ENCODE results near the gene PIK3CB.

The PIK3CB gene

DNA sequence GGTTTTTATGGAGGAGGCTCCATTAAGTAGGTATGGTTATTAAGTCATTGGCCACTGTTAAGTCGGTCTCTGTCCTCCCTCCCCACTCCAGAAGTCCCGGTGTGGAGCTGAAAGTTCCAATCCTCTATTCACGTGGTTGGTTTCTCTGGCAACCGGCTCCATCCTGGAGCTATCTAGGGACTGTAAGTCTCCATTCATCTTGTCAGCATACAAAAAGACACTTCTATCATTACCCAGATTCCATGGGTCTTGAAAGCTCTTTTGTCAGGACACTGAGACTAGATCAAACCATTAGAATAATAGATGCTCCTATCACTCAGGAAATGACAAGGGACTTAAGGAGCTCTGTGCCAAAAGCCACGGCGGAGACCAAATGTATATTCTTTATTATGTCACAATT lies 110.3 kb downstream of the PIK3CB start:
- no peaks in the 10 kb centered on the region for H3K9me3 ChIP-seq (ENCODE audit: control insufficient read depth in 2 of 2, low read length in 2 of 2)
- H3K36me3 ChIP-seq (ENCODE audit: control insufficient read depth in 2 of 2, insufficient read depth in 2 of 2, low read length in 2 of 2): peaks cover 2 to 13% of the 10 kb centered on the region in 2 donors
- no peak overlapping the region for H3K27ac ChIP-seq (ENCODE audit: low read depth in 2 of 2, low read length in 2 of 2)
- H3K27me3 ChIP-seq (ENCODE audit: control insufficient read depth in 2 of 2, insufficient read depth in 2 of 2, low read length in 2 of 2): no peaks in the 10 kb centered on the region
- H3K4me1 ChIP-seq (ENCODE audit: control insufficient read depth in 2 of 2, insufficient read depth in 2 of 2, low read length in 2 of 2): no peaks in the 10 kb centered on the region
- H3K9ac ChIP-seq (ENCODE audit: low read depth in 1 of 2, low read length in 2 of 2): no peak overlapping the region
- H3K4me3 ChIP-seq (ENCODE audit: low read length in 2 of 2): no peak overlapping the region

DNA sequence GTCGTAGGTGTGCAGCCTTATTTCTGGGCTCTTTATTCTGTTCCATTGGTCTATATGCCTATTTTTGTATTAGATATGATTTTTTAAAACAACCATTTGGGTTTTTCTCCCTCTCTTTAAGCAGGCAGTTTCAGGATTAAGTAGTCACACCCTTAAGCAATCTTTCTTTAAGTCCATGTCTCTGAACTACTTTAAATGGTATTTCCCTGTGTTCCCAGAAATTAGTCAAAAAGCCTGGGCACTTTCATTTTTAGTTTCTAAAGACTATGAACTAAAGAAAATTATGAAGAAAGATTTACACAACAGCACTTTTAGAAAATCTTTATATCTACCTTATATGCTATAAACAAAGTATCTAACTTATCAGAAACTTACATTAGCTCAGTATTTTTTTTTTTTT lies 115.9 kb downstream of the PIK3CB start:
- H3K4me1 ChIP-seq (ENCODE audit: control insufficient read depth in 2 of 2, insufficient read depth in 2 of 2, low read length in 2 of 2): no peaks in the 10 kb centered on the region
- H3K27ac ChIP-seq (ENCODE audit: low read depth in 2 of 2, low read length in 2 of 2): no peak overlapping the region
- no peak overlapping the region for H3K4me3 ChIP-seq (ENCODE audit: low read length in 2 of 2)
- peaks cover 0 to 5% of the 10 kb centered on the region in 2 donors for H3K36me3 ChIP-seq (ENCODE audit: control insufficient read depth in 2 of 2, insufficient read depth in 2 of 2, low read length in 2 of 2)
- H3K9me3 ChIP-seq (ENCODE audit: control insufficient read depth in 2 of 2, low read length in 2 of 2): no peaks in the 10 kb centered on the region
- no peaks in the 10 kb centered on the region for H3K27me3 ChIP-seq (ENCODE audit: control insufficient read depth in 2 of 2, insufficient read depth in 2 of 2, low read length in 2 of 2)
- no peak overlapping the region for H3K9ac ChIP-seq (ENCODE audit: low read depth in 1 of 2, low read length in 2 of 2)

DNA sequence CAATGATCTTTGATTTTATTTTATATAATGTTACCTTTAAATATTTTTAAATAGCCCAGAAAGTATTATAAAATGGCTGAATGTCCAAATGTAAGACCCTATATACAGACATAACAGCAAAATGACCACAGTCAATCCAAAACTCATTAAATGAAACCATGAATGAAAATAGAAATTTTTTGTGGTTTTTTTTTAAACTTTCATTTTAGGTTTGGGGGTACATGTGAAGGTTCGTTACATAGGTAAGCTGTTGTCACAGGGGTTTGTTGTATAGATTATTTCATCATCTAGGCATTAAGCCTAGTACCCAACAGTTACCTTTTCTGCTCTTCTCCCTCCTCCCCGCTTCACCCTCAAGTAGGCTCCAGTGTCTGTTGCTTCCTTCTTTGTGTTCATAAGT lies 117.4 kb downstream of the PIK3CB start:
- no peak overlapping the region for H3K9ac ChIP-seq (ENCODE audit: low read depth in 1 of 2, low read length in 2 of 2)
- no peak overlapping the region for H3K4me3 ChIP-seq (ENCODE audit: low read length in 2 of 2)
- no peak overlapping the region for H3K27ac ChIP-seq (ENCODE audit: low read depth in 2 of 2, low read length in 2 of 2)
- H3K27me3 ChIP-seq (ENCODE audit: control insufficient read depth in 2 of 2, insufficient read depth in 2 of 2, low read length in 2 of 2): no peaks in the 10 kb centered on the region
- no peaks in the 10 kb centered on the region for H3K9me3 ChIP-seq (ENCODE audit: control insufficient read depth in 2 of 2, low read length in 2 of 2)
- no peaks in the 10 kb centered on the region for H3K36me3 ChIP-seq (ENCODE audit: control insufficient read depth in 2 of 2, insufficient read depth in 2 of 2, low read length in 2 of 2)
- no peaks in the 10 kb centered on the region for H3K4me1 ChIP-seq (ENCODE audit: control insufficient read depth in 2 of 2, insufficient read depth in 2 of 2, low read length in 2 of 2)

DNA sequence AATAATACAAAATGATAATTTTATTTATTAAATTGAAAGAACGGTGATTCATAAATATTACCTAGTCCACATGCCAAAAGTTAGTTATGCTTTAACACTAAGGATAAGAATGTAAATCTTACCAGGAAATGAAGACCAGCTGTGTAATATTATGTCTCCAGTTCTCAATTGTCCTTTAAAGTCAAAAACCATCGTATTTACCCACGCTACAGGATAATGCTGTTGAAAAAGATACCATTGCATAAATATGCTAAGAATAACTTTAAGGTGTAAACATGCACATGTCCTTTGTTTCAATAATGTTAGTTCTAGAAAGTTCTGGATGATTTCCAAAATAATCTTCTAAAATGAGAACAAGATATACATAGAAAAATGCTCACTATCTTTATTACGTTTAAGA lies 122.6 kb downstream of the PIK3CB start:
- Histone ChIP-seq H3K4me1 (ENCODE audit: control insufficient read depth in 2 of 2, insufficient read depth in 2 of 2, low read length in 2 of 2) (no peaks in the 10 kb centered on the region), H3K36me3 (ENCODE audit: control insufficient read depth in 2 of 2, insufficient read depth in 2 of 2, low read length in 2 of 2) (peaks cover 3 to 5% of the 10 kb centered on the region in 2 donors), H3K27ac (ENCODE audit: low read depth in 2 of 2, low read length in 2 of 2) (no peak overlapping the region), H3K9ac (ENCODE audit: low read depth in 1 of 2, low read length in 2 of 2) (no peak overlapping the region), H3K4me3 (ENCODE audit: low read length in 2 of 2) (no peak overlapping the region), H3K9me3 (ENCODE audit: control insufficient read depth in 2 of 2, low read length in 2 of 2) (no peaks in the 10 kb centered on the region), H3K27me3 (ENCODE audit: control insufficient read depth in 2 of 2, insufficient read depth in 2 of 2, low read length in 2 of 2) (no peaks in the 10 kb centered on the region)

DNA sequence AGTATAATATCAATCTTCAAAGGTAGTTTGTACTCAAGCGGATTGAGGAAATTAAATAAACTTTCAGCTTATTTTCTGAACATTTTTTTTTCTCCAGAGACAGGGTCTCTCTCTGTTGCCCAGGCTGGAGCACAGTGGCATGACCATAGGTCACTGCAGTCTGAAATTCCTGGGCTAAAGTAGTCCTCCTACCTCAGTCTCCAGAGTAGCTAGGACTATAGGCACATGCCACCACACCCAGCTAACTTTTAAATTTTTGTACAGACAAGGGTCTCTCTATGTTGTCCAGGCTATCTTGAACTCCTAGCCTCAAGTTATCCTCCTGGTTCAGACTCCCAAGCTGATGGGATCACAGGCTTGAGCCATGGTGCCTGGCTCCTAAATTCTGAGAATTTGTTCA lies 129.1 kb downstream of the PIK3CB start:
- Histone ChIP-seq H3K27me3 (ENCODE audit: control insufficient read depth in 2 of 2, insufficient read depth in 2 of 2, low read length in 2 of 2) (no peaks in the 10 kb centered on the region), H3K9me3 (ENCODE audit: control insufficient read depth in 2 of 2, low read length in 2 of 2) (no peaks in the 10 kb centered on the region), H3K4me3 (ENCODE audit: low read length in 2 of 2) (no peak overlapping the region), H3K9ac (ENCODE audit: low read depth in 1 of 2, low read length in 2 of 2) (no peak overlapping the region), H3K36me3 (ENCODE audit: control insufficient read depth in 2 of 2, insufficient read depth in 2 of 2, low read length in 2 of 2) (peaks cover 13 to 20% of the 10 kb centered on the region in 2 donors), H3K27ac (ENCODE audit: low read depth in 2 of 2, low read length in 2 of 2) (no peak overlapping the region), H3K4me1 (ENCODE audit: control insufficient read depth in 2 of 2, insufficient read depth in 2 of 2, low read length in 2 of 2) (no peaks in the 10 kb centered on the region)

DNA sequence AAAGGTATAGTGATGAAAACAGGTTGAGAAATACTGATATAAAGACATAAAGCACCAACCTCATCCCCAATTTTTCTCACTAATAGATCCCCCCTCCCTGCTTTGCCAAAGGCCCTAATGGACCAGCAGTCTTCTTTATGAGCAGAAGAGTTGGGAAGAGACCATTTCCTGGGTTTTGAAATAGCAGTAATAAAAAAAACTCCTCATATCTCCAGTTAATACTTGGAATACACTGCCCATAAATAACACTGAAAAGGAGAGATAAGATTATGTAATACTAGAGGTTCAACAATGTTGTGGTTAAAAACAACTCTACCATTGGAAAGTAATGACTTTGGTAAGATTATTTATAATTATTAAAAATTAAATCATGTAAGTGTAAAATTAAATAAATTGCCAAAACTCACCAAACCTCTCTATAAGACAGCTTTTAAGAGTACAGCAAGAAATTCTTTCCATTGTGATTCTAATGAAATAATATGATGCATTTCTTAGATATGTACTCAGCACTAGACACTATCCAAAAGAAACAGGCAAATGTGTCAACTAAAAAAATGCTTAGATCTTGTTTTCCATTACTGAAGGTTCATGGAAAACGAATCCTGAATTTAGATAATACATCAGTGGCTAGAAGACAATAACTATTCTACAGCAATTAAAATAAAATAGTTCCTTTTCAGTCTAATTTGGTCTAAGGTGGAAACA lies 137.9 kb downstream of the PIK3CB start:
- no peak overlapping the region for H3K27ac ChIP-seq (ENCODE audit: low read depth in 2 of 2, low read length in 2 of 2)
- peaks cover 11 to 19% of the 10 kb centered on the region in 2 donors for H3K36me3 ChIP-seq (ENCODE audit: control insufficient read depth in 2 of 2, insufficient read depth in 2 of 2, low read length in 2 of 2)
- no peaks in the 10 kb centered on the region for H3K9me3 ChIP-seq (ENCODE audit: control insufficient read depth in 2 of 2, low read length in 2 of 2)
- no peaks in the 10 kb centered on the region for H3K27me3 ChIP-seq (ENCODE audit: control insufficient read depth in 2 of 2, insufficient read depth in 2 of 2, low read length in 2 of 2)
- no peak overlapping the region for H3K9ac ChIP-seq (ENCODE audit: low read depth in 1 of 2, low read length in 2 of 2)
- H3K4me3 ChIP-seq (ENCODE audit: low read length in 2 of 2): no peak overlapping the region
- no peaks in the 10 kb centered on the region for H3K4me1 ChIP-seq (ENCODE audit: control insufficient read depth in 2 of 2, insufficient read depth in 2 of 2, low read length in 2 of 2)

DNA sequence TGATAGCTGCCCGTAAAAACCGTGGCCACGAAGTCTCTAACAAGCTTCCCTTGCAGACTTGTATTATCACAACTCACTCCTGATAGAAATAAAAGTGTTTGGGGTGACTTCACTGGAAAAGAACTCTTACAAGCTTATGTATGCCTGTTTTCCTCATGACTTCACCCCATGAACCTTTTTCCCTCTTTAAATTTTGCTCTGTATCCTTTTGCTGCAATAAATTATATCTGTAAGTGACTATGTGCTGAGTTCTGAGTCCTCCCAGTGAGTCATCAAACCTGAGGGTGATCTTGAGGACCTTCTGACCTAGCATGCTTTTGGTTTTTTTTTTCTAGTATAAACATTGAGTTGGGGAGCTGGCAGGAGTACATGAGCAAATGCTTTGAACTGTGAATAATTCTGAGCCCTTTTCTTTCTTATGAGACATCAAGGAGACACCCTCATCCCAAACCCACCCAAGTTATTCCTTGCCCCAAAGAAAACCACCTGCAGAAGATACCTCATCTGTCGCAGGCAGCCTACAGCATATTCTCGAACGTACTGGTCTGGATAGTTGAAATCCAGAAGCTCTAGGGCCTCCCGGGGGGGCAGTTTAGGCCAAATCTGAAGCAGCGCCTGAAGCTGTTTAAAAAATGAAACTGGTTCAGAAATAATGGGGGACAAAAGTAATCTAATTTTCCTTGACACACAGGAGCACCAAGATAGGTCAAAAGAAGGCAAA lies 140.3 kb downstream of the PIK3CB start:
- no peaks in the 10 kb centered on the region for H3K9me3 ChIP-seq (ENCODE audit: control insufficient read depth in 2 of 2, low read length in 2 of 2)
- no peak overlapping the region for H3K27ac ChIP-seq (ENCODE audit: low read depth in 2 of 2, low read length in 2 of 2)
- H3K4me3 ChIP-seq (ENCODE audit: low read length in 2 of 2): no peak overlapping the region
- peaks cover 11 to 18% of the 10 kb centered on the region in 2 donors for H3K36me3 ChIP-seq (ENCODE audit: control insufficient read depth in 2 of 2, insufficient read depth in 2 of 2, low read length in 2 of 2)
- H3K9ac ChIP-seq (ENCODE audit: low read depth in 1 of 2, low read length in 2 of 2): no peak overlapping the region
- no peaks in the 10 kb centered on the region for H3K27me3 ChIP-seq (ENCODE audit: control insufficient read depth in 2 of 2, insufficient read depth in 2 of 2, low read length in 2 of 2)
- no peaks in the 10 kb centered on the region for H3K4me1 ChIP-seq (ENCODE audit: control insufficient read depth in 2 of 2, insufficient read depth in 2 of 2, low read length in 2 of 2)

DNA sequence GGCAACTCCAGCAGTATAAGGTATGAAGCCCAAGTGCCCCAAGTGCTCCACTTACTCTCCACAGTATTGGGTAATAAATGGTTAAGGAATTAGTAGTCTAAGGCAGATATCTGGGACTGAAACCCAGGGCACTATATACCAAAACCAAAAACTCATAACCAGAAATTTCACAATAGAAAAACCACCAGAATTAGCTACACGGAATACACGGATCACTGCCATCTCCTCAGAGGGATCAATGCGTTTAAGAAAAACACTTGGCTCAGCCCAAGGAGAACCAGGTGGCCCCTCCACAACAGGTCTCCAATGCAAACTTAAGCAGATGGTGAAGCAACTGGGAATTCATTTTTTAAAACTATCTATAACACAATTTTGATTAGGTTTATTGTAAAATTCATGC lies 142.6 kb downstream of the PIK3CB start:
- H3K36me3 ChIP-seq (ENCODE audit: control insufficient read depth in 2 of 2, insufficient read depth in 2 of 2, low read length in 2 of 2): peaks cover 10 to 11% of the 10 kb centered on the region in 2 donors
- H3K27me3 ChIP-seq (ENCODE audit: control insufficient read depth in 2 of 2, insufficient read depth in 2 of 2, low read length in 2 of 2): no peaks in the 10 kb centered on the region
- H3K4me3 ChIP-seq (ENCODE audit: low read length in 2 of 2): no peak overlapping the region
- H3K27ac ChIP-seq (ENCODE audit: low read depth in 2 of 2, low read length in 2 of 2): no peak overlapping the region
- H3K9ac ChIP-seq (ENCODE audit: low read depth in 1 of 2, low read length in 2 of 2): no peak overlapping the region
- no peaks in the 10 kb centered on the region for H3K4me1 ChIP-seq (ENCODE audit: control insufficient read depth in 2 of 2, insufficient read depth in 2 of 2, low read length in 2 of 2)
- no peaks in the 10 kb centered on the region for H3K9me3 ChIP-seq (ENCODE audit: control insufficient read depth in 2 of 2, low read length in 2 of 2)

DNA sequence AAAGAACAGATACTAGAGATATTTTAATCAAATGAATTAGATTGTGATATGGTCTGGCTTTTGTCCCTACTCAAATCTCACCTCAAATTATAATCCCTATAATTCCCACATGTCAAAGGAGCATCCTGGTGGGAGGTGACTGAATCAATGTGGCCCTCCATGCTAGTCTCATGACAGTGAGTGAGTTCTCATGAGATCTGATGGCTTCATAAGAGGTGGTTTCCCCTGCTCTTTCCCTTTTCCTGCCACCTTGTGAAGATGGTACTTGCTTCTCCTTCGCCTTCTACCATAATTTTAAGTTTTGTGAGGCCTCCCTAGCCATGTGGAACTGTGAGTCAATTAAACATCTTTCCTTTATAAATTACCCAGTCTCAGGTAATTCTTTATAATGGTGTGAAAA lies 143.4 kb downstream of the PIK3CB start:
- no peaks in the 10 kb centered on the region for H3K9me3 ChIP-seq (ENCODE audit: control insufficient read depth in 2 of 2, low read length in 2 of 2)
- no peak overlapping the region for H3K9ac ChIP-seq (ENCODE audit: low read depth in 1 of 2, low read length in 2 of 2)
- no peak overlapping the region for H3K4me3 ChIP-seq (ENCODE audit: low read length in 2 of 2)
- no peaks in the 10 kb centered on the region for H3K27me3 ChIP-seq (ENCODE audit: control insufficient read depth in 2 of 2, insufficient read depth in 2 of 2, low read length in 2 of 2)
- H3K4me1 ChIP-seq (ENCODE audit: control insufficient read depth in 2 of 2, insufficient read depth in 2 of 2, low read length in 2 of 2): peaks cover 0 to 2% of the 10 kb centered on the region in 2 donors
- H3K27ac ChIP-seq (ENCODE audit: low read depth in 2 of 2, low read length in 2 of 2): no peak overlapping the region
- peaks cover 6 to 14% of the 10 kb centered on the region in 2 donors for H3K36me3 ChIP-seq (ENCODE audit: control insufficient read depth in 2 of 2, insufficient read depth in 2 of 2, low read length in 2 of 2)

DNA sequence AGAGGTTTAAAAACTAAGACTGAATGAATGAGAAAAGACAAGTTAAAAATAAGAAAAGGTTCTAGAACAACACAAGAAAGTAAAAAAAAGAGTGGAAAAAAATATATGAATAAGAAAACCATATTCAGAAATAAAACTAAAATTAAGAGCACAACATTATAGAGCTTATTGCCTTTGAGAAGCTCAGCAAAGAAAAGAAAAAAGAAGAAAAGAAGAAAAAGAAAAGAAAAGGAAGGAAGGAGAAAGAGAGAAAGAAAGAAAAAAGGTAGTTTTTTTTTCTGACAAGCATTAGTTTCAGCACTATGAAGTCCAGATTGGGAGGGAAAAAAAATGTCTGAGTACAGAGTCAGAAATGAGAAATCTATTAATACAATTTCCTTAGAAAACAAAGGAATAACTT lies 144.7 kb downstream of the PIK3CB start:
- no peak overlapping the region for H3K27ac ChIP-seq (ENCODE audit: low read depth in 2 of 2, low read length in 2 of 2)
- H3K27me3 ChIP-seq (ENCODE audit: control insufficient read depth in 2 of 2, insufficient read depth in 2 of 2, low read length in 2 of 2): no peaks in the 10 kb centered on the region
- peaks cover 6 to 12% of the 10 kb centered on the region in 2 donors for H3K36me3 ChIP-seq (ENCODE audit: control insufficient read depth in 2 of 2, insufficient read depth in 2 of 2, low read length in 2 of 2)
- no peaks in the 10 kb centered on the region for H3K9me3 ChIP-seq (ENCODE audit: control insufficient read depth in 2 of 2, low read length in 2 of 2)
- H3K4me3 ChIP-seq (ENCODE audit: low read length in 2 of 2): no peak overlapping the region
- H3K4me1 ChIP-seq (ENCODE audit: control insufficient read depth in 2 of 2, insufficient read depth in 2 of 2, low read length in 2 of 2): peaks cover 0 to 2% of the 10 kb centered on the region in 2 donors
- no peak overlapping the region for H3K9ac ChIP-seq (ENCODE audit: low read depth in 1 of 2, low read length in 2 of 2)
